Suppressor macrophage treated with lipopolysaccharide for 1 hour (primary cell): ENCODE data around the gene CCNL1.

ENCODE experiments used
- DNase-seq, 3 donors: peaks; one replicate each; pipeline ENCODE4 v3.0.0-alpha.2; 2020 to 2022

Gene CCNL1

GRCh38 chr3:157102098-157102497 is 57.8 kb downstream of the CCNL1 start:
- no peak for DNase-seq

- peak; percentile 35 to 70 (median 68) for DNase-seq
Measured at GRCh38 chr3:157101486-157101885, 58.5 kb downstream of the CCNL1 start.

- no peak for DNase-seq
Measured at GRCh38 chr3:157100608-157101396, 59.1 kb downstream of the CCNL1 start.

- DNase-seq, result no peak
Measured at GRCh38 chr3:157100096-157100477, 59.9 kb downstream of the CCNL1 start.

GRCh38 chr3:157099326-157100095 is 60.4 kb downstream of the CCNL1 start:
- no peak for DNase-seq

- no peak for DNase-seq
Measured at GRCh38 chr3:157098823-157099185, 61.1 kb downstream of the CCNL1 start.

- no peak for DNase-seq
Measured at GRCh38 chr3:157098121-157098822, 61.7 kb downstream of the CCNL1 start.
